KMS-11 (cell line): ENCODE data around the gene PAEP.

Experiments used
- H2AFZ ChIP-seq: fragments of 200-600 bp; sonication (generic); 2 replicates; pipeline ENCODE4 v1.6.1; 2016; ENCODE audit warnings: antibody characterized with exemption, mixed run types, low read depth
- H3K27ac ChIP-seq: fragments of 200-600 bp; sonication (generic); 2 replicates; pipeline ENCODE4 v1.6.1; 2016; ENCODE audit warnings: mild to moderate bottlenecking, mixed run types
- H3K27me3 ChIP-seq: fragments of 200-600 bp; sonication (generic); 2 replicates; pipeline ENCODE4 v1.6.1; 2017; ENCODE audit warnings: mild to moderate bottlenecking, low read depth, mixed run types, moderate library complexity; ENCODE audit not compliant: insufficient read depth
- H3K36me3 ChIP-seq: fragments of 200-600 bp; sonication (generic); 2 replicates; pipeline ENCODE4 v1.6.1; 2017; ENCODE audit warnings: mild to moderate bottlenecking, mixed run types; ENCODE audit not compliant: insufficient read depth
- H3K4me1 ChIP-seq: fragments of 200-600 bp; sonication (generic); 2 replicates; pipeline ENCODE4 v1.6.1; 2016; ENCODE audit warnings: mild to moderate bottlenecking, low read depth, mixed run types; ENCODE audit not compliant: poor library complexity, severe bottlenecking
- H3K4me2 ChIP-seq: fragments of 200-600 bp; sonication (generic); 2 replicates; pipeline ENCODE4 v1.7.0; 2016; ENCODE audit warnings: mild to moderate bottlenecking, mixed run types
- H3K4me3 ChIP-seq: fragments of 200-600 bp; sonication (generic); IDR thresholded peaks from 2 replicates; pipeline ENCODE4 v1.6.1; 2017; ENCODE audit warnings: low read depth, low read length, mixed read lengths; ENCODE audit not compliant: insufficient read depth
- H3K79me2 ChIP-seq: fragments of 200-600 bp; sonication (generic); 2 replicates; pipeline ENCODE4 v1.6.1; 2016; ENCODE audit warnings: low read depth, mixed run types; ENCODE audit not compliant: insufficient read depth
- H3K9ac ChIP-seq: fragments of 200-600 bp; sonication (generic); 2 replicates; pipeline ENCODE4 v1.6.1; 2016; ENCODE audit warnings: mild to moderate bottlenecking, mixed run types
- H4K20me1 ChIP-seq: fragments of 200-600 bp; sonication (generic); 2 replicates; pipeline ENCODE4 v1.6.1; 2016; ENCODE audit warnings: mild to moderate bottlenecking, mixed run types; ENCODE audit not compliant: insufficient read depth
- TF ChIP-seq, protein P1 (sequence below): fragments of 200-600 bp; sonication (generic); conservative IDR thresholded peaks from 2 replicates; pipeline ENCODE4 v1.6.1; 2017; ENCODE audit warnings: low read depth, mild to moderate bottlenecking, antibody characterized with exemption, low read length, moderate library complexity, mixed read lengths

The PAEP gene

DNA sequence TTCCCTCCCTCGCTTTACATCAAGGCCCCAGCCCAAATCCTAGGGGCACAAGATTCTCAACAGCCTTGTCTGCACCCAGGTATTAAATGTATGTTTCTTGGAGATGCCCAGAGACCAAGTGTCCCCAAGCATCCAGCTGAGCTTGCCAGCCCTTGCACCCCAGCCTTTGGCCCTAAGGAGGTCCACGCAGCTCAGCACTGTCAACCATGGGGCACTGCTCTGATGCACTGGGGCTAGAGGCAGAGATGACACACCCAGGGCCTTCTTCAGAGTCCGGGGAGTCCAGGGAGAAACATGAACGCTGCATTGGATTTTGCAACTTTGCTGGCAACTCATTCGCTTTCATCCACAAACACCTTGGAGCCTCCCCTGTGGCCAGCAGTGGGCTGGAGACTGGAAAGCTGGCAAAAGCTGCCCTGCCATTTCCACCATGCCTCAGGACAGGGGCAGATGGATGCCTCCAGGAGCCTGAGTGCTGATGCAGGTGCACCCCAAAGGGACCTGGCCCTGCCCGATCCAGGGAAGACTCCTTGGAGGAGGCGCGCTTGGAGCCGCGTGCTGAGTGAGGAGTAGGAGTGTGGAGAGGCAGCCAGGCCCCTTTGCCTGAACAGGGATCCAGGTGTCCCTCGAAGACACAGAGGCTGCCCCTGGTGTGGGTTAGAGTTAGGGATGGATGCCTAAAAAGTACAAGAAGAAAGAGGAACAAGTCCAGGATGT lies 19.3 kb downstream of the PAEP start:
- no peaks in the 10 kb centered on the region for H3K36me3 ChIP-seq
- H3K79me2 ChIP-seq: no peaks in the 10 kb centered on the region
- H3K27ac ChIP-seq: no peak overlapping the region
- no peaks in the 10 kb centered on the region for H3K4me1 ChIP-seq
- H3K9ac ChIP-seq: no peak overlapping the region
- H3K4me3 ChIP-seq: no peak overlapping the region
- no peak overlapping the region for H3K4me2 ChIP-seq
- no peak overlapping the region for H2AFZ ChIP-seq
- H4K20me1 ChIP-seq: no peaks in the 10 kb centered on the region
- peaks cover 19% of the 10 kb centered on the region; the same call in 1 of the 2 replicates for H3K27me3 ChIP-seq
- TF ChIP-seq, protein P1, sequence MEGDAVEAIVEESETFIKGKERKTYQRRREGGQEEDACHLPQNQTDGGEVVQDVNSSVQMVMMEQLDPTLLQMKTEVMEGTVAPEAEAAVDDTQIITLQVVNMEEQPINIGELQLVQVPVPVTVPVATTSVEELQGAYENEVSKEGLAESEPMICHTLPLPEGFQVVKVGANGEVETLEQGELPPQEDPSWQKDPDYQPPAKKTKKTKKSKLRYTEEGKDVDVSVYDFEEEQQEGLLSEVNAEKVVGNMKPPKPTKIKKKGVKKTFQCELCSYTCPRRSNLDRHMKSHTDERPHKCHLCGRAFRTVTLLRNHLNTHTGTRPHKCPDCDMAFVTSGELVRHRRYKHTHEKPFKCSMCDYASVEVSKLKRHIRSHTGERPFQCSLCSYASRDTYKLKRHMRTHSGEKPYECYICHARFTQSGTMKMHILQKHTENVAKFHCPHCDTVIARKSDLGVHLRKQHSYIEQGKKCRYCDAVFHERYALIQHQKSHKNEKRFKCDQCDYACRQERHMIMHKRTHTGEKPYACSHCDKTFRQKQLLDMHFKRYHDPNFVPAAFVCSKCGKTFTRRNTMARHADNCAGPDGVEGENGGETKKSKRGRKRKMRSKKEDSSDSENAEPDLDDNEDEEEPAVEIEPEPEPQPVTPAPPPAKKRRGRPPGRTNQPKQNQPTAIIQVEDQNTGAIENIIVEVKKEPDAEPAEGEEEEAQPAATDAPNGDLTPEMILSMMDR: no peak

DNA sequence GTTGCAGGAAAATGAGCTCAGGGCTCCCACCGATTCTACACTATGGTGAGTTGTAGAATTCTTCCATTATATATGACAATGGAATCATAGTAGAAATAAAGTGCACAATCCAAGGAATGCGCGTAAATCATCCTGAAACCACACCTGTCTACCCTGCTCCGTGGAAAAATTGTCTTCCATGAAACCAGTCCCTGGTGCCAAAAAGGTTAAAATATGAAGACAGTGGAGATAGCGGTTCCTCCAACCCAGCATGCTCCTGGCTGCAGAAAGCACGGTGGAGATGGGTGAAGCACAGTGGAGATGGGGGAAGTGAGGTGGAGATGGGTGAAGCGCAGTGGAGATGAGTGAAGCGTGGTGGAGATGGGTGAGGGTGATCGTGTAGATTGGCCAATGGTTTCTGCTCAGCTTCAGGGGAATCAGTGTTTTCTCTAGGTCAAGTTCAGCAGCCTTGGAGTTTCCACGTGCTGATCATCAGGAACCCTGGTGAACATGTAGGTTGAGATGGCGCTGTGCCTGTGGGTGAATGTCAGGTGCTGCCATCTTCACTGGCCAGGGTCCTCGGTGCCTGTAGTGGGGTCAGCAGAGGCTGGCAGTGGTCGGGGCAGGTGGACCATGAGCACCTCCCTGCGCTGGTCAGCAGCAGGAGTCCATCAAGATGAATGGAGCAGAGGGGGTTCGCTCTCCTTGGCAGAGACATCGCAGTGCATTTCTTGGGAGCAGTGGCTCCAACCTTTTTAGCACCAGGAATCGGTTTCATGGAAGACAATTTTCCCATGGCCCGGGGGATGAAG lies 20.3 kb downstream of the PAEP start:
- peaks cover 21% of the 10 kb centered on the region; the same call in 1 of the 2 replicates for H3K27me3 ChIP-seq
- no peaks in the 10 kb centered on the region for H3K36me3 ChIP-seq
- TF ChIP-seq, protein P1: no peak
- H3K27ac ChIP-seq: no peak overlapping the region
- no peaks in the 10 kb centered on the region for H3K4me1 ChIP-seq
- H4K20me1 ChIP-seq: no peaks in the 10 kb centered on the region
- H3K9ac ChIP-seq: no peak overlapping the region
- H3K4me3 ChIP-seq: no peak overlapping the region
- no peak overlapping the region for H2AFZ ChIP-seq
- H3K79me2 ChIP-seq: no peaks in the 10 kb centered on the region
- no peak overlapping the region for H3K4me2 ChIP-seq

DNA sequence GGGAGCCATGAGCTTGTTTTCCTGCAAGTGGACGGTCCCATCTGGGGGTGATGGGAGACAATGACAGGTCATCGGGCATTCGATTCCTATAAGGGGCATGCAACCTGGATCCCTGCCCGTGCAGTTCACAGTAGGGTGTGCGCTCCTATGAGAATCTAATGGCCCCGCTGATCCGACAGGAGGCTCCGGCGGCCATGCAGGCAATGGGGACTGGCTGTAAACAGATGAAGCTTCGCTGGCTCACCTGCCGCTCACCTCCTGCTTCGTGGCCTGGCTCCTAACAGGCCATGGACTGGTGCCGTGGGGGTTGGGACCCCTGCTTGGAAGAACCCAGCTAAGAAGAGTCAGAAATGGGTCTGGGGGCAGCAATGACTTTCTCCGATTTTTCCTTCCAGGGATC lies 21.0 kb downstream of the PAEP start:
- H3K4me3 ChIP-seq: no peak overlapping the region
- H3K36me3 ChIP-seq: no peaks in the 10 kb centered on the region
- H3K4me2 ChIP-seq: no peak overlapping the region
- no peaks in the 10 kb centered on the region for H3K4me1 ChIP-seq
- H4K20me1 ChIP-seq: no peaks in the 10 kb centered on the region
- H3K27me3 ChIP-seq: peaks cover 16% of the 10 kb centered on the region; the same call in 1 of the 2 replicates
- H3K9ac ChIP-seq: no peak overlapping the region
- TF ChIP-seq, protein P1: no peak
- no peak overlapping the region for H3K27ac ChIP-seq
- H2AFZ ChIP-seq: no peak overlapping the region
- no peaks in the 10 kb centered on the region for H3K79me2 ChIP-seq

DNA sequence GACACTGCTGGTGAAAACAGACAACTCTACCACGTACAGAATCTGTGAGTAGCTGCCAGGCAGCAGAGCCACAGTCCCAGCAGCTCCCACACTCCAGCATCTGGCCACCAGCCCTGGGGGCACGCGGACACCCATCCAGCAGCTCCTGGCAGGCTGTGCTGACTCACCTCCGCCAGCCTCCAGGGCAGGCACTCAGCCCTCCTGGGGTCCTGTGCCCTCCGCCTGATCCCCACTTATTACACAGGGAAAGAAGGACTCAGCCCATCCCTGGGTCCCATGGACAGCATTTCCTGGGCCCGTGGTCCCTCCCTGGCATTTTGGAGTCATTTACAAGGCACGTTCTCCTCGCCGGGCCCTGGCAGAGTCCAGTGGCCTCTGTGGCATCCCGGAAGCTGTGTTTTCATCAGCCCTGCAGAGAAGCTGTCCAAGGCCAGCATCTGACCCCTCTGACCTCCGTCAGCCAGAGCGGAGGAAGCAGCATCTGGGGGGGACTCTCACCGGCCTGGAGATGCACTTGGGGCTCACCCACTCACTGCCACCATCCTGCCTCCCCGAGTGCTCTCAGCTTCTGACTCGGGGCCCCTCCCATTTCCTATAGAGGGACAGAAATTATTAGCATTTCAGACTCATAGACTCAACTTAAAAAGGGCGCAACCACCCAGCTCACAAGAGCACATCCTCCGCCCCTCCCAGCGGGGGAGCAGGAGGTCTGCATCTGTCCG lies 21.6 kb downstream of the PAEP start:
- H3K4me3 ChIP-seq: no peak overlapping the region
- H3K79me2 ChIP-seq: no peaks in the 10 kb centered on the region
- no peak overlapping the region for H3K27ac ChIP-seq
- no peaks in the 10 kb centered on the region for H3K36me3 ChIP-seq
- H3K27me3 ChIP-seq: peaks cover 16% of the 10 kb centered on the region; the same call in 1 of the 2 replicates
- no peak overlapping the region for H2AFZ ChIP-seq
- no peak overlapping the region for H3K9ac ChIP-seq
- no peak overlapping the region for H3K4me2 ChIP-seq
- H3K4me1 ChIP-seq: no peaks in the 10 kb centered on the region
- no peaks in the 10 kb centered on the region for H4K20me1 ChIP-seq
- TF ChIP-seq, protein P1: no peak
